Adrenal gland (tissue), 12 donors: Measurements from ENCODE around the gene TMEM74B. TPM values are rescaled to one million over a fixed set of nuclear protein-coding genes. Genes with fewer than 3 reads are reported as not detected.
"Not testable (repeated sequence)": the region's sequence is repeated elsewhere in the genome, so short reads cannot be mapped to it uniquely, and the experiment has no call there.

Source experiments
- DNase-seq, 7 donors: peaks; one replicate each; pipeline ENCODE4 v3.0.0-alpha.2; 2019 to 2020
- H3K27ac ChIP-seq, 5 donors: fragments of 200-600 bp; sonication (generic) in 4 of 5; 1 replicate in 3 of 5; 2 replicates in 2 of 5; pipeline versions ENCODE4 v1.5.1 to v1.8.0; 2016 to 2020; ENCODE audit warnings: mild to moderate bottlenecking in 1 of 5
- H3K27me3 ChIP-seq: fragments of 200-600 bp; 2 replicates; pipeline ENCODE4 v1.8.0; 2021
- H3K36me3 ChIP-seq, 2 donors: fragments of 200-600 bp; replicated peaks in 1 of 2; 1 replicate in 1 of 2; 2 replicates in 1 of 2; pipeline versions ENCODE4 v1.5.1 to v1.8.0; 2018 to 2022
- H3K4me1 ChIP-seq, 2 donors: fragments of 200-600 bp; replicated peaks in 1 of 2; 1 replicate in 1 of 2; 2 replicates in 1 of 2; pipeline versions ENCODE4 v1.5.1 to v1.8.0; 2018 to 2021
- H3K4me3 ChIP-seq, 4 donors: fragments of 200-600 bp; sonication (generic) in 3 of 4; one replicate each; pipeline ENCODE4 v1.5.1; 2016 to 2018
- H3K9me3 ChIP-seq, 3 donors: fragments of 200-600 bp; sonication (generic) in 1 of 3; replicated peaks in 1 of 3; 1 replicate in 2 of 3; 2 replicates in 1 of 3; pipeline versions ENCODE4 v1.5.1 to v1.8.0; 2016 to 2021
- POLR2A ChIP-seq, 2 donors: fragments of 450-650 bp; IDR thresholded peaks; one replicate each; pipeline ENCODE4 v1.6.1; 2017; ENCODE audit warnings: antibody characterized with exemption in 2 of 2, mild to moderate bottlenecking in 2 of 2, moderate library complexity in 1 of 2
- WGBS, 4 donors: extraction: QIAGEN DNeasy Blood & Tissue Kit in 2 of 4; methylation state at CpG; one replicate each; pipeline versions ENCODE4 v1.1.5 to v1.1.7; 2013 to 2017; 5-methylcytosine and 5-hydroxymethylcytosine counted together
- intact Hi-C, 2 donors: fragments of 100-400 bp; cut with DNase I; formaldehyde crosslinking; loops; one replicate each; pipeline versions ENCODE4 v1.14.1 to v1.15.0; 2022 to 2023
- polyA plus RNA-seq, 3 donors: library from polyadenylated mRNA; stranded (reverse); fragments of 200-250 nt in 2 of 3; fragments of 350-450 nt in 1 of 3; fragmentation: Illumina TruSeq in 1 of 3; extraction: RNeasy Lipid Tissue Mini Kit (QIAGEN cat#74804) in 1 of 3; gene quantifications; one replicate each; pipeline ENCODE4 v1.2.3, GENCODE V29; 2013 to 2014
- total RNA-seq, 9 donors: library from RNA; depleted of rRNA in 4 of 9; stranded (reverse); fragments of >200 nt in 4 of 9; fragments of 120-200 nt in 1 of 9; fragmentation: NEBNext Ultra II Directional in 1 of 9; extraction: Animal tissue kit (Norgen Biotek cat#: 25700) in 1 of 9; gene quantifications; one replicate each; pipeline versions ENCODE4 v1.1.0 to v1.2.4, GENCODE V29; 2013 to 2023
- TF ChIP-seq, protein P1 (sequence below), 6 experiments: fragments of 450-650 bp in 4 of 6; fragments of 200-600 bp in 2 of 6; sonication (generic) in 1 of 6; IDR thresholded peaks; 1 replicate in 5 of 6; 2 replicates in 1 of 6; pipeline versions ENCODE4 v1.5.1 to v1.8.0; 2016 to 2021; ENCODE audit warnings: antibody characterized with exemption in 6 of 6, mild to moderate bottlenecking in 2 of 6, moderate library complexity in 1 of 6
- donor health status: healthy with polysubstance abuse.
- donor health status: Bipolar disorder and iron deficiency.
- donor health status: DM: yes; HTN: yes; CAD: no.
- donor health status: DM: no; HTN: no; CAD: no.
- donor health status: DM: no; HTN: no; CAD: no.
- donor health status: DM: yes; HTN: yes; CAD: no.

TMEM74B gene
- total and polyA plus RNA-seq, 12 donors, result 0.24 to 9.5 (median 0.98) TPM; not detected in 2

DNA sequence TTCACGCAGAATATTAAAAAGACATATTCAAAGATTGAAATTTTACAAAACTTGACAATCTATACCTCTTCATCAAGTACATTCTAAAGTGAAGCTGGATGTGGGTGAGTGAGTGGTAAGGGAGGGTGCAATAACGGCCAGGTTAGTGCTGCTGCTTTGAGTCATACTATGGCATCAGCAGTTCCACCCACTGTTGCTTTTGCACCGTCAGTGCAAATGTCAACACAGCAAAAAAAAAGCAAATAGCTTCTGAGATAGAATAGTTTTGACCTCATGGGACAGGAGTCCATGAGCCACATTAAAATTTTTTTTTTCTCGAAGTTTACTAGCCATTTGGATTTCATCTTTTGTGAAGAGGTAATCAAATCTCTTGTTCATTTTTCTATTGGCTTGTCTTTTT lies 34.6 kb downstream of the TMEM74B start:
- peak in 1 of 7 donors; percentile 15 for DNase-seq
- 67 to 80% (median 73%) methylated on average over 4 of the region's 4 CpGs for WGBS, 4 donors
- Histone ChIP-seq H3K27ac (no peak overlapping the region), H3K27me3 (no peaks in the 10 kb centered on the region), H3K4me1 (no peaks in the 10 kb centered on the region), H3K9me3 (no peaks in the 10 kb centered on the region), H3K4me3 (no peak overlapping the region), H3K36me3 (peaks cover 0 to 10% of the 10 kb centered on the region in 2 donors)
- no peak for TF ChIP-seq POLR2A (IDR thresholded peaks at IDR 0.05)
- TF ChIP-seq, protein P1, sequence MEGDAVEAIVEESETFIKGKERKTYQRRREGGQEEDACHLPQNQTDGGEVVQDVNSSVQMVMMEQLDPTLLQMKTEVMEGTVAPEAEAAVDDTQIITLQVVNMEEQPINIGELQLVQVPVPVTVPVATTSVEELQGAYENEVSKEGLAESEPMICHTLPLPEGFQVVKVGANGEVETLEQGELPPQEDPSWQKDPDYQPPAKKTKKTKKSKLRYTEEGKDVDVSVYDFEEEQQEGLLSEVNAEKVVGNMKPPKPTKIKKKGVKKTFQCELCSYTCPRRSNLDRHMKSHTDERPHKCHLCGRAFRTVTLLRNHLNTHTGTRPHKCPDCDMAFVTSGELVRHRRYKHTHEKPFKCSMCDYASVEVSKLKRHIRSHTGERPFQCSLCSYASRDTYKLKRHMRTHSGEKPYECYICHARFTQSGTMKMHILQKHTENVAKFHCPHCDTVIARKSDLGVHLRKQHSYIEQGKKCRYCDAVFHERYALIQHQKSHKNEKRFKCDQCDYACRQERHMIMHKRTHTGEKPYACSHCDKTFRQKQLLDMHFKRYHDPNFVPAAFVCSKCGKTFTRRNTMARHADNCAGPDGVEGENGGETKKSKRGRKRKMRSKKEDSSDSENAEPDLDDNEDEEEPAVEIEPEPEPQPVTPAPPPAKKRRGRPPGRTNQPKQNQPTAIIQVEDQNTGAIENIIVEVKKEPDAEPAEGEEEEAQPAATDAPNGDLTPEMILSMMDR (IDR thresholded peaks at IDR 0.05), result no peak
- intact Hi-C loops, result no loop called here

DNA sequence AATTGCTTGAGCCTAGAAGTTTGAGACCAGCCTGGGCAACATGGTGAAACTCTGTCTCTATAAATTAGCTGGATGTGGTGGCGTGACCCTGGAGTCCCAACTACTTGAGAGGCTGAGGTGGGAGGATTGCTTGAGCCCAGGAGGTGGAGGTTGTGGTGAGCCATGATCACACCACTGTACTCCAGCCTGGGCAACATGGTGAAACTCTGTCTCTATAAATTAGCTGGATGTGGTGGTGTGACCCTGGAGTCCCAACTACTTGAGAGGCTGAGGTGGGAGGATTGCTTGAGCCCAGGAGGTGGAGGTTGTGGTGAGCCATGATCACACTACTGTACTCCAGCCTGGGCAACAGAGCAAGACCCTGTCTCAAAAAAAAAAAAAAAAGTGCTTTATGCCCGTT lies 35.0 kb downstream of the TMEM74B start:
- WGBS, 4 donors, result 79 to 100% (median 98%) methylated on average over 1 to 2 of the region's 2 CpGs
- H3K9me3 ChIP-seq, intact Hi-C loops, H3K27ac ChIP-seq, H3K36me3 ChIP-seq, H3K4me1 ChIP-seq, H3K4me3 ChIP-seq, H3K27me3 ChIP-seq: not testable (repeated sequence)
- peak in 1 of 7 donors; percentile 9 for DNase-seq

DNA sequence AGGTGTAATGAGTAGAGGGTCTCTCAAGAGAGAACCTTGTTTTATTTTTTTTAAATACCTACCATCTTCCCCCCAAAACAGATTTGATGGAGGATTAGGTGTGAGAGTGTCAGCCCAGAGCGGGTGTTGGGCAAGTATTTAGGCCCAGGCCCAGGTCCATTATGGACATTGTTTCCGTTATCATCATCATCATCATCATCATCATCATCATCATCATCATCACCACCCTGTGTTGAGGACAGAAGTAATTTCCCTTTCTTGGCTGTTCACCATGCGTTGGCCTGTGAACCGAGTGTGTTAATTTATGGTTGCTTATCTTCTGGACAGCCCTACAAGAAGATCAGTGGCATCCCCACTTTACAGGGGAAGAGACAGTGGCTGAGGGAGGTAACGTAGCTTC lies 37.8 kb downstream of the TMEM74B start:
- no peak overlapping the region for H3K27ac ChIP-seq
- whole genome bisulfite sequencing, 4 donors, result 87 to 92% (median 91%) methylated on average over 5 of the region's 5 CpGs
- no peaks in the 10 kb centered on the region for H3K9me3 ChIP-seq
- H3K4me1 ChIP-seq, result no peaks in the 10 kb centered on the region
- H3K36me3 ChIP-seq, result peaks cover 0 to 6% of the 10 kb centered on the region in 2 donors
- H3K27me3 ChIP-seq, result no peaks in the 10 kb centered on the region
- intact Hi-C loops, result no loop called here
- H3K4me3 ChIP-seq, result no peak overlapping the region
- no peak for DNase-seq
- TF ChIP-seq, protein P1 (IDR thresholded peaks at IDR 0.05), result no peak
- TF ChIP-seq POLR2A (IDR thresholded peaks at IDR 0.05), result no peak

DNA sequence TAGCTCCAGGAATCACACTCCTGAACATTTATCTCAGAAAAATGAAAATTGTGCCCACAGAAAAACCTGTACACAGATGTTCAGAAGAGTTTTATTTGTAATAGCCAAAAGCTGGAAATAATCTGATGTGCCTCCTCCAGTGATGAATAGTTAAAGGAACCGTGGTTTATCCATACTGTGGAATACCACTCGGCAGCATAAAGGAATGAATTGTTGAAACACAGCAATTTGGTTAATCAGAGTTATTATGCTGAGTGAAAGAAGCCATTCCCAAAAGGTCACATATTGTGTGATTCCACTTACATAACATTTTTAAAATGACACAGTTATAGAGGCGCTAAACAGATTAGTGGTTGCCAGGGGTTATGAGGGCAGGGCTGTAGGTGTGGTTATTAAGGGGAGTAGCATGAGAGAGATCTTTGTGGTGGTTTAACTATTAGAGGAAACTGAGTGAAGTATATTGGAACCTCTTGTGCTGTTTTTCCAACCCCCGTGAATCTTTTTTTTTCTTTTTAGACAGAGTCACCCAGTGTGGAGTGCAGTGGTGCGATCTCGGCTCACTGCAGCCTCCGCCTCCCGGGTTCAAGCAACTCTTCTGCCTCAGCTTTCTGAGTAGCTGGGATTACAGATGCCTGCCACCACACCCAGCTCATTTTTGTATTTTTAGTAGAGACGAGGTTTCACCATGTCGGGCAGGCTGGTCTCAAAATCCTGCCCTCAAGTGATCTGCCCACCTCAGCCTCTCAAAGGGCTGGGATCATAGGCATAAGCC lies 40.2 kb downstream of the TMEM74B start:
- whole genome bisulfite sequencing, 4 donors, result 91 to 94% (median 92%) methylated on average over 10 of the region's 10 CpGs
- Histone ChIP-seq H3K36me3 (peaks cover 0 to 7% of the 10 kb centered on the region in 2 donors), H3K27me3 (no peaks in the 10 kb centered on the region), H3K4me1 (no peaks in the 10 kb centered on the region), H3K9me3 (no peaks in the 10 kb centered on the region), H3K27ac (no peak overlapping the region), H3K4me3 (no peak overlapping the region)
- intact Hi-C loops, result no loop called here
- DNase-seq, result no peak
- TF ChIP-seq, protein P1 (IDR thresholded peaks at IDR 0.05), result no peak
- TF ChIP-seq POLR2A (IDR thresholded peaks at IDR 0.05), result no peak

DNA sequence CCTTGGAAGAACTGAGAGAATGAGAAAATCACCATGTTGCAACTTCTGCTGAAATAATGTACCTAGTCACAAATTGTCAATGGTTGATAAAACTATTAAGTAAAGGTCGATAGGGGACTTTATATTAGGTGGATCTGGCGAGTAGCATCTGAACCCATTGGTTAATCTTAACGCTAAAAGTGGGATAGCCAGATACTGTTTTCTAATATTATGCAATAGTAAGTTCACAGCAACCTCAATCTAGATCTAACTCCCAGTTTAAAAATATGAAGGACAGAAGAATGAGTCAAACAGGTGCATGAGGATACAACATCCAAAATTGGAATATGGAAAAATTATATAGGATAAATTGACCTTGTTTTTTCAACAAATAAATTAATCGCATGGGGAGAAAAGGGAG lies 47.5 kb downstream of the TMEM74B start:
- intact Hi-C loops, result no loop called here
- no peak overlapping the region for H3K4me3 ChIP-seq
- H3K9me3 ChIP-seq, result no peaks in the 10 kb centered on the region
- WGBS, 4 donors, result 66 to 83% (median 75%) methylated on average over 4 of the region's 4 CpGs
- no peaks in the 10 kb centered on the region for H3K27me3 ChIP-seq
- H3K4me1 ChIP-seq, result no peaks in the 10 kb centered on the region
- no peak overlapping the region for H3K27ac ChIP-seq
- DNase-seq, result no peak
- peaks cover 0 to 43% of the 10 kb centered on the region in 2 donors for H3K36me3 ChIP-seq
- TF ChIP-seq, protein P1 (IDR thresholded peaks at IDR 0.05), result no peak
- no peak for TF ChIP-seq POLR2A (IDR thresholded peaks at IDR 0.05)
